IPS-18c (cell line): ENCODE results near the gene FNBP1L.

Experiments
- H3K4me3 ChIP-seq: 2 replicates; pipeline ENCODE4 v1.7.0; 2013; ENCODE audit warnings: low read depth, mild to moderate bottlenecking, low read length, moderate library complexity; ENCODE audit not compliant: insufficient read depth
- H3K9me3 ChIP-seq: one replicate; pipeline ENCODE4 v1.6.1; 2013; ENCODE audit warnings: mild to moderate bottlenecking, low read length, moderate library complexity; ENCODE audit not compliant: control insufficient read depth, insufficient read depth

Gene FNBP1L

DNA sequence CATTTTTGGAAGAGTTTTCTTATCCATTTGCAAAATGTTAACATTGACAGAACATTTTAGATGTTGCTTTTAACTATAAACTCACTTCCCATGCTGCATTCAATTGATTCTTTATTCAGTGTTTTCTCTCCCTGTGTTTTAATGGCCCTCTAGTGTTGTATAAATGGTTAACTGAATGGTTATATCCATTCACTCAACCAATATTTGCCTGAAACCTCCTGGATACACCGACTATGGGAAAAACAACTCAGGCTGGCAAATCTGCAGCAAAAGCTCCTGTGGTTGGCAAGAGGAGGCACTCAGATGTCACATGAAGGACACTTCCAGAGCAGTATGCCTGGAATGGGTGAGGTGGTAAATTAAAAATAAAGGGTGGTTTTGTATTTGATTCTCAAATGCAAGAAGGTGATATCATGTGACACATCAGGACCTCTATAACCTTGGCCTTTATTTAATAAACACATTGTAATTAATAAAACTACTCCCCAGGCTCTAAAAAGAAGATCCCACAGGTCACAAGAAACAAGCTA, 126.1 kb downstream of the FNBP1L start:
- H3K4me3 ChIP-seq = no peak overlapping the region

DNA sequence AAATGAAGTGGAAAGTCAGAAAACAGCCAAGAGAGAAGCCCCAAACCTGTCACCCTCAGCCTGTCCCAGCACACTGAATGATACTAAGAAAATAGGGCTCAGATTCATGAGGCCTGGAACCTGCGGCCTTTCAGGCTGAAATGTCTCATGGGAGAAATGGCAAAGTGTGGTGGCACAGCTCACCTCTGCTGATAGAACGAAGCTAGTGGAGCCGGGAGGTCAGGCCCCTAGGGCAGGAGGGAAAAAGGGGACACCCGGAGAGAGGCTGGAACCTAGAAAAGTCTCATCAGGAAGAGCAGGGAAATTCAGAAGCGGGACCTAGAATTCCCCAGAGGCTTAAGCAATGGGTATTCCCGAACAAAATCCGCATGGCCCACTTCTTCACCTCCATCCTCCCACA, 126.6 kb downstream of the FNBP1L start:
- no peaks in the 10 kb centered on the region for H3K9me3 ChIP-seq
- no peak overlapping the region for H3K4me3 ChIP-seq

More for the DNA sequence above, 126.1 kb downstream of the FNBP1L start:
- no peaks in the 10 kb centered on the region for H3K9me3 ChIP-seq

DNA sequence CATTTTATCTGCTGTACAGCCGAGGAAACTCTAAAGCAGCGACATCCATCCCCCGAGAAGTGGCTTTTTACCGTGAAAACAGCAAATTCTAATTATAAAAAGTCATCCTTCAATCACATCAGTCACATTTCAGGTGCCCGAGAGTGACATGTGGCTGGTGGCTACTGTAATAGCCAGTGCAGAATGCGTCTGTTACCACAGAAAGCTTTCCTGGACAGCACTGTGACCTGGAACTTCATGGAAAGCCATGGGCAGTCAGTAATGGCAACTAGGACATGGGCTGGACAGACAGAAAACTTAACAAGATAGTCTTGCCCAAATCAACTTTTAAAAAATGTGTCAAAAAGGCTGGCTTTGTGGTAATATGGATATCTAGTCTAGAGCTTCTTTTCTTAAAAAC, 127.1 kb downstream of the FNBP1L start:
- H3K4me3 ChIP-seq = no peak overlapping the region
- H3K9me3 ChIP-seq = no peaks in the 10 kb centered on the region

GRCh38 chr1:93575621-93576284, 127.8 kb downstream of the FNBP1L start:
- Histone ChIP-seq H3K9me3 (no peaks in the 10 kb centered on the region), H3K4me3 (no peak overlapping the region)

GRCh38 chr1:93576346-93576745, 128.4 kb downstream of the FNBP1L start:
- Histone ChIP-seq H3K9me3 (no peaks in the 10 kb centered on the region), H3K4me3 (no peak overlapping the region)

GRCh38 chr1:93576746-93577145, 128.8 kb downstream of the FNBP1L start:
- Histone ChIP-seq H3K9me3 (no peaks in the 10 kb centered on the region), H3K4me3 (no peak overlapping the region)

DNA sequence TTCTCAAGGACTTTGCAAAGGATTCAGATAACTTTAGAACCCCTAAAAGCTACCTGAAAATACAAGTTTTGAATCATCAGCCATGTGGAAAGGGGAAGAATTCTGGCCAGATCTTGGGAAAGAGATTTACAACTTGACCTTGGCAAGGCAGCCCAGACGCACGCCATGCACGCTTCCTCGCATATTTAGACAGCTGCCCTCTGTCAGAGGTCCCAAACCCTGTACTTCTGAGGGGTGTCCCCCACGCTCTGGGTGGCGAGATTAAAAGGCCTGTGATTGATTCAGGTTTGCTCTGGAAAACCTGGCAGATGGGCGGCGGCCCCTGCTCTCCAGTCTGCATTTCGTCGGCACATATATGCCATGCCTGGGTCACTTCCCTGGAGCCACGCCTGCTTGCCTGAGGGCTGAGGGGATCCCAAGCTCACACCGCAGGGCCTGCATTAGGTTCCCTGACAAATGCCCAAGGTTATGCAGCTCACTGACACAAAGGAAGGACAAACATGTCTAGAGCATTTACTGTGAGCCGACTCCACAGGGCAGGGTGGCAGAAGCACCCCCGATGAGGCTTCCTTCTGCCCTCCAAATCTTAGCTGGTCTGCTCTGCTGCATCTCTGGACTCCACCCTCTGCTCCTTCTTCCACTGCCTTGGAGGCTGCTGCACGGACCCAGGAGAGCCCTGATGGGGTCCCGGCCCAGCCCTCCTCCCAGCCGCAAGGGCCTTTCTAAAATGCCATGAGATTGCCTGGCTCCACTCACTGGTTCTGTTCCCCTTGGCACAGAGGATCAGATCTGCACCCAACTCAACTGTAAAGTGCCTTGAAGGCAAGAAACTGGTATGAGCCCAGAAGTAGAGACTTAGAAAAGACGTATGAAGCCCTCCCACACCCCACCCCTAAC, 129.9 kb downstream of the FNBP1L start:
- H3K4me3 ChIP-seq = no peak overlapping the region
- H3K9me3 ChIP-seq = peaks cover 2% of the 10 kb centered on the region

DNA sequence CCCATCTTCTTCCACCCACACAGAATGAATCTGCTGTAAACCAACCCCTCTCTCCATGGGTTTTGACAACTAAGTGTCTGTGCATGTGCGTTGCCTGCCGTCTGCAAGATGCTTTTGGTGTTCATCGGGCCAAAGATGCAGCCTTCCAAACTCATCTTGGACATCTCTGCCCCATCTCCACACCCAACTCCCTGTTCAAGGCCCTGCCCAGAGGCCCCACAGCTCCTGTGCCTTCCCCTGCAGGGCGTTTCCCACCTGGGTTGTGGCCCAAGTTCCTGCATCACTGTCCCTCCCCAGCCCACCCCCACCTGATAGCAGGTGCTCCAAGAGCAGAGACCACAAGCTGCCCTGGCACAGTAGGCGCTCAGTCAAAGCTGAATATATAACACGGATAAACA, 130.5 kb downstream of the FNBP1L start:
- Histone ChIP-seq H3K4me3 (no peak overlapping the region), H3K9me3 (peaks cover 2% of the 10 kb centered on the region)

DNA sequence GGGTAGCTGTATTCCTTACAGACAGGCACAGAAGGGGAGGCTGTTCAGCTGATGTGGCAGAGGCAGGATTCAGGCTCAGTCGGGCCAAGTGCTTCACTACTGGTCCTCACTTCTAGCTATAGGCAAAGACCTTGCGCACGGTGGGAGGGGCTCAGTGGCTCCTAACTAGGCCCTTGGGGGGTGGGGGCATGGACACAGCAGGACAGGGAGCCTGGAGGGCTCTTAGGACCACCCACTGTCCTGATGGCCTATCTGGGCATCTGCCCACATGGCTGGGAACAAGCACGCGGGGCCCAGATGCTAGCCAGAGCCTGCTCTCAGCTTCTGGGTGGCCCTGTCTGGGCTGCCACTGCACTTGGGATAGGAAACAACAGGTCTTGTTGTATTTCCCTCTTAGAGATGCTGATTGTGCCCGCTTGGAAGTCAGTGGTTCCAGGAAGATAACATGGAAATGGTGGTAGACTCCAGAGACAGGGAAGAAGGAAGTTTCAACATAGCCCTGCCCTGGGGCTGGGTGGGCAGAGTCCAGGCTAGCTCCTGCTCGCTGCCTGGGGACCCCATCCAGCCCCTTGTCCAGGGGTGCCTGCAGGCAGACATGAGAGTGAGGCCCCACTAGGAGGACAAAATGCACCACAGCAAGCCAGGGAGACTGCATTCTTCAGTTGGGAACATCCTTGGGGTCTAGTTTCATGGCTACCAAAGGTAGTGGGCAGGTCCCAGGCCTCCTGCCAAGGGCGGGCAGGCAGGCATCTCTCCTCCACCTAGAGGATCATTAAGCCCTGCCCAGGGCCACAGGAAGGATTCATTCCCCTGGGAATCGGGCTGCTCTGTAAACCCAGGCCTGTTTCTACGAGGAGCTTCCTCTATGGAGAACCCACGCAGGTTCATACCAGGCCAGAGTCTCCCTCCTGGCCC, 131.2 kb downstream of the FNBP1L start:
- H3K9me3 ChIP-seq = peaks cover 2% of the 10 kb centered on the region
- no peak overlapping the region for H3K4me3 ChIP-seq

DNA sequence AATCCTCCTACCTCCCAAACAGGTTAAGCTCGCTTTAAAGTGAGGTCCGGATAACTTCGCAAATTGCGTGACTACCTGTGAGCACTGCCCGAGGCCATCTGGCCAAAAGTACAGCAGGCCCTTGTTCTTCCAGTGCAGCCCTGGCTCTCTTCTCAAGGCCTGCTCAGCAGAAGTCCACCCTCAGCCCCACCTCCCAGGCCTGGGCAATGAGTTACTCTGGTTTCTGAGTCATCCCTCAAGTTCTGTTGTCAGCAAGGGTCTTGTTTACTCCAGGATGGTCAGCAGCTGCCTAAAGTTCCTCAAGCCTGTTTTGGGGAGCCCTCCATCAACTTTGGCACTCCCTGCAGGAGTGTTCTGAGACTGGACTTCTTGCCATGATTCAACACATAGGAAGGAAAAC, 132.0 kb downstream of the FNBP1L start:
- no peak overlapping the region for H3K4me3 ChIP-seq
- H3K9me3 ChIP-seq = peaks cover 2% of the 10 kb centered on the region

GRCh38 chr1:93581917-93582850, 134.3 kb downstream of the FNBP1L start:
- H3K4me3 ChIP-seq = no peak overlapping the region
- H3K9me3 ChIP-seq = peaks cover 2% of the 10 kb centered on the region

DNA sequence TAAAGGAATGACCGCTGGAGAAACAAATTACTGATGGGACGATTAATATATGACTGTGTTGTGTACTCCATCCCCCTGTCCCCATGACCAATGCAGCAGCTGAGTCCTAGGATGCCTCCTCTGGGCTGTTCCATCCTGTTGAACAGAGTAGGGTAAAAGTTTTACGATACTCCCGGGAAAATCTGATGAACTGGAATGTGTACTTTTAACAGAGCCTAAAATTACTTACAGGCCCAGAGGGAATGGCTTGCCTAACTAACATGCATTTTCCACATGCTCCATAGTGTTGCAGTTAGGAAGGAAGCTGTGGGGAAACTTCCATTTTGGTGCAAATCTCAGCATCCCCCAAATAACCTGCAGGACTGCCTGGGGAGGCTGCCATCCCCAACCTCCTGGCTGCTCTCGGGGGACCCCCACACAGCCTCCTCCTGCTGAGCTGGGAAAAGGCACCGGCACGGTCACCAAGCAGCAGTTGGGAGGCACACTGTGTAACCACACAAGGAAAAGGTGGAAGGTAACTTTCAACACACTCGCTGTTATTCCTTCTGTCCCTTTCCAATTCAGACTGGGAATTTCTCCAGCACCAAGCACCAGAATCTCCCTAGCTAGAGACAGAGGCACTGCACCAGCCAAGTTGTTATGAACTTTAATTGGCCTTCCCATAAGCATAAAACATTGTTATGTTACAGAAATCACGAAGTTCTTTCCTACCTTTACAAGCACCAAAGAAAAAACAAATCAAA, 136.5 kb downstream of the FNBP1L start:
- Histone ChIP-seq H3K4me3 (no peak overlapping the region), H3K9me3 (peaks cover 2% of the 10 kb centered on the region)

DNA sequence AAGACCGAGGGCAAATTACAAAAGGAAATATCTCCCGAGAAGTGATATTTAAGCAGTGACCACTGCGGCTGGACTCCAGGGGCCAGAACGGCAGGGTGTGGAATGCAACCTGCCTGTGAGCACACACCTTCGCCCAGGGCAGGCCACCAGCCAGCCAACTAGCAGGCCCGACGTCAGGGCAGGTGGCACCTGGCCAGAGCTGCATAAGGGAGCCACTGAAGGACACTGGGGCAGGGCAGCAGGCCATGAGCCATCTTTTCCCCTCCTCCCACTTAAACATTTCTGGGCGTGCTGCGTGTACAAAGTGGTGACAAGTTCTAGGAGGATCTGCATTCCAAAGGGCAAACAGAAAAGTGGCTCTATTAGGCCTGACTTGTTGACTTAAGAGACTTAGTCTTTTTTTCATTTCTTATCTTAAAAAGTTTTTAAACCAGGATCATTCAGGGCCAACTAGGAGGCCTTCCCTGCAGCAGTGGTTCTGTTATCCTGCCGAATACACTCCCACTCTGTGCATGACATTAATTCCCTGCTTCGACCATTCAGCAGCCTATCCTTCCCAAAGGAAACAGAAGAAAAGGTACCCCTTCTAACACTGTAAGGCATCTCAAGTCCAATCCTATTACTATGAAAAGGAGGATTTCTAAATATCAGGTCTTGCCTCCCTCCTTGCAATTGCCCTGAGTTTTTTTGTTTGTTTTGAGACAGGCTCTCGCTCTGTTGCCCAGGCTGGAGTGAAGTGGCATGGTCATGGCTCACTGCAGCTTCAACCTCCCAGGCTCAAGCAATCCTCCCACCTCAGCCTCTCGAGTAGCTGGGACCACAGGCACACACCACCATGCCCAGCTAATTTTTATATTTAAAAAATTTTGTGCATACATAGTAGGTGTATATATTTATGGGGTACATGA, 137.4 kb downstream of the FNBP1L start:
- no peak overlapping the region for H3K4me3 ChIP-seq
- peaks cover 2% of the 10 kb centered on the region for H3K9me3 ChIP-seq

DNA sequence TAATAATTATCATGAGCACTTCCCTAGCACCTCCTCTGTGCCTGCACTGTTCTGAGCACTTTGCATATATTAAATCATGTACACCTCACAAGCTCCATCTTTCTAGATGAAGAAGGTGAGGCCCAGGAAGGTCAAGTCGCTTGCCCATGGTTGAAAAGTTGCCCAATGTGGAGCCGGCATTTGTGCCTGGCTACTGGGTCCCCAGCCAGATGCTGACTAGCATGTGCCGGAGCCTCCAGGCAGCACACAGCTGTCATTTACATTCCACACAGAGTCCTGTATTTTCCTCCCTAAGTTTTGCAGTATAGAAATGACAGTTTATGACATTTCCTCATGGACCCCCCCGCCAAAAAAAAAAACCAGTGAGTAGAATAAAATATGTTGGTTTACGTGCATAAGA, 139.4 kb downstream of the FNBP1L start:
- Histone ChIP-seq H3K4me3 (no peak overlapping the region), H3K9me3 (peaks cover 2% of the 10 kb centered on the region)

GRCh38 chr1:93588206-93588605, 140.3 kb downstream of the FNBP1L start:
- no peaks in the 10 kb centered on the region for H3K9me3 ChIP-seq
- H3K4me3 ChIP-seq = no peak overlapping the region
